Nephron progenitor cell (in vitro differentiated cells): ENCODE results near the gene PXN.

Experiments used
- DNase-seq: peaks from one replicate; pipeline ENCODE4 v3.0.0; 2021
- H3K27ac Mint-ChIP-seq: 2 replicates; pipeline ENCODE4 v1.8.0; 2021; ENCODE audit warnings: mild to moderate bottlenecking, moderate library complexity, mixed read lengths
- H3K27me3 Mint-ChIP-seq: 2 replicates; pipeline ENCODE4 v1.8.0; 2021; ENCODE audit warnings: mild to moderate bottlenecking, low read depth, mixed read lengths; ENCODE audit not compliant: poor library complexity
- H3K36me3 Mint-ChIP-seq: 2 replicates; pipeline ENCODE4 v1.8.0; 2021; ENCODE audit warnings: low read depth, mixed read lengths
- H3K4me1 Mint-ChIP-seq: 2 replicates; pipeline ENCODE4 v1.8.0; 2021; ENCODE audit warnings: mixed read lengths
- H3K4me3 Mint-ChIP-seq: 2 replicates; pipeline ENCODE4 v1.8.0; 2021; ENCODE audit warnings: mild to moderate bottlenecking, moderate library complexity, mixed read lengths
- H3K9me3 Mint-ChIP-seq: 2 replicates; pipeline ENCODE4 v1.8.0; 2021; ENCODE audit warnings: mild to moderate bottlenecking, moderate library complexity, mixed read lengths
- TF ChIP-seq, protein P1 (sequence below): fragments of 200-600 bp; sonication (generic); IDR thresholded peaks from 2 replicates; pipeline ENCODE4 v1.5.0; 2021; ENCODE audit warnings: antibody characterized with exemption

PXN gene

DNA sequence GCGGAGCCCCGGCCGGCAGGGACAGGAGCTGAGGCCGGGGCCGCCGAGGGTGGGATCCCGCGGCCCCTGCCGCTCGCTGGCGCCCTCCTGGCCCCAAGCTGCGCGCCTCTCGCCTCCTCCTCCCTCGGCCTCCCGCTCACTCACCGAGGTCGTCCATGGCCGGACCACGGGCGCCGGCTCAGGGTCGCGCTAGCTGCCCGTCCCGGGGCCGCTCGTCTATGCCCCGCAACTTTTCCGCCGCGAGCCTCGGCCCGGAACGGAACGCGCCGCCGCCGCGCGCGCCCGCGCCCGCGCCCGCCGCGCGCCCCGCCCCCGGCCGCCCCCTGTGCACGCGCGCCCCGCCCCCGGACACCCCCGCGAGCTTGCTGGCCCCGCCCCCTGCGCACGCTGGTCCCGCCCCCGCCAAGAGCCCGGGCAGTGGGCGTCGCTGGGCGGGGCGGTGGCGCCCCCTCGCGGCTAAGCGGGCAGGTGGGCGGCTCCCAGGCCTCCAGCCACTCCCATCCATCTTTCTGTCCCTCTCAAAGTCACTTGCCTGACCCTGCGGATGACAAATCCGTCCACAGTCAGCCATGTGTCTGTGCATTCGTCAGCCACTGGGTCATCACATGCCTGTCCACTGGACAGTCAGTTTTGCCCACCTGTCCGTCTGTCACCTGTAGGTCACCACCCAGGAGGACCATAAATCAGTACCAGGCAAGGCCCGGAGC, at the start of gene PXN:
TSS of gene PXN (minus strand) at position 258 of the 707 bp plus-strand sequence. CDS start at position 157, 101 bp downstream.
- H3K4me3 Mint-ChIP-seq = peak within 1 kb of the TSS; percentile 88
- H3K9me3 Mint-ChIP-seq = no peaks in the 10 kb centered on the region
- no peak within 1 kb of the TSS for H3K27ac Mint-ChIP-seq
- no peaks in the 10 kb centered on the region for H3K36me3 Mint-ChIP-seq
- no peaks in the 10 kb centered on the region for H3K27me3 Mint-ChIP-seq
- peak; percentile 94 for DNase-seq
- H3K4me1 Mint-ChIP-seq = peaks cover 63% of the 10 kb centered on the region
- TF ChIP-seq, protein P1, sequence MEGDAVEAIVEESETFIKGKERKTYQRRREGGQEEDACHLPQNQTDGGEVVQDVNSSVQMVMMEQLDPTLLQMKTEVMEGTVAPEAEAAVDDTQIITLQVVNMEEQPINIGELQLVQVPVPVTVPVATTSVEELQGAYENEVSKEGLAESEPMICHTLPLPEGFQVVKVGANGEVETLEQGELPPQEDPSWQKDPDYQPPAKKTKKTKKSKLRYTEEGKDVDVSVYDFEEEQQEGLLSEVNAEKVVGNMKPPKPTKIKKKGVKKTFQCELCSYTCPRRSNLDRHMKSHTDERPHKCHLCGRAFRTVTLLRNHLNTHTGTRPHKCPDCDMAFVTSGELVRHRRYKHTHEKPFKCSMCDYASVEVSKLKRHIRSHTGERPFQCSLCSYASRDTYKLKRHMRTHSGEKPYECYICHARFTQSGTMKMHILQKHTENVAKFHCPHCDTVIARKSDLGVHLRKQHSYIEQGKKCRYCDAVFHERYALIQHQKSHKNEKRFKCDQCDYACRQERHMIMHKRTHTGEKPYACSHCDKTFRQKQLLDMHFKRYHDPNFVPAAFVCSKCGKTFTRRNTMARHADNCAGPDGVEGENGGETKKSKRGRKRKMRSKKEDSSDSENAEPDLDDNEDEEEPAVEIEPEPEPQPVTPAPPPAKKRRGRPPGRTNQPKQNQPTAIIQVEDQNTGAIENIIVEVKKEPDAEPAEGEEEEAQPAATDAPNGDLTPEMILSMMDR = peak; percentile 66

DNA sequence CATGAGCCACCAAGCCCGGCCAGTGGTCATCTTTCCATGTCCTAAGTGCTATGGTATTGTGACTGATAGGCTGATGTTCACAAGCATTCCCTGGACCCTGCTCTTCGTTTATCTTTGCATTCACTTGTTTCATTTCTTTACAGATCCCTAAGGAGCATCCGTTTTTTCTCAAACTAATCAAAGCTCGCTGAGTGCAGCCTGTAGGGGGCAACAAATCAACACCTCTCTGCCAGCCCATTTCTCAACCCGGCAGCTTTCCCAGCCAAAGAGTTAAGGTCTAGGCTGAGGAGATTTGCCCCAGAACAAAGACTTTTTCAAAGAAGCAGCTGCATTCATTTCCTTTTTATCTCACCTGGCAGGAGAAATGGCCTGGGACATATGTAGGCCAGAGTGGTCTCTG, 48.7 kb upstream of the PXN start:
- DNase-seq = no peak
- peaks cover 8% of the 10 kb centered on the region for H3K27me3 Mint-ChIP-seq

DNA sequence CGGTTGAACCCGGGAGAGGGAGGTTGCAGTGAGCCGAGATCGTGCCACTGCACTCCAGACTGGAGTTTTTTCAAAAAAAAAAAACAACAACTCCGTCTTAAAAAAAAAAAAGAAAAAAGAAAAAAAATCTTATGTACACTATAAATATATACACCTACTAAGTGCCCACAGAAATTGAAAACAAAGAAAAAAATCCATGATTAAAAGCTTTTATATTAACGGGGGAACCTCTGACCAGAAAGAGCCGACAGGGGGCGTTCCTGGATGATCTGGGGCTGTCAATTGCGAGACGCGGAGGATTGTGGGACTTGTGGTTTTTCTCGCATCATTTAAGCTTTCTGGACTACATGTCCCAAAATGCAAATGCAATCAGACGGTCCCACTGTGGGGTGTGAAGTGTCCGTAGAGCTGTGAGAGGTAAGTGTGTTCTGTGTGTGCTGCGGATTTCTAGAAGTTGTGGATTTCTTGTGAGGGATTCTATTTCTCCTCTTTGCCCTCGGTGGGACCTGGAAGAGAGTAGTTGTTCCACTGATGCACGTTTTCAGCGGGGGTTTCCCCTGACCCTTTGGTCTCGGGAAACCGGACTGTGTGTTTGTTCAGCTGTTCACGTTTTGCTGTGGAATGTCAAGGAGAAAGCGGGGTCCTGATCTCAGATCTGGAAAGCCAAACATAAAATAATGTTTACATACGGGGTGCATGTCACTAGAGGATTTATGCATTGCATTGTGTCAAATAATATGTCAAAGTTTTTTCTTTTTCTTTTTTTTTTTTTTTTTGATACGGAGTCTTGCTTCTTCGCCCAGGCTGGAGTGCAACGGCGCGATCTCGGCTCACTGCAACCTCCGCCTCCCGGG, 36.7 kb upstream of the PXN start, which contains the start of gene SIRT4:
TSS of gene SIRT4 (plus strand) at position 360 of the 854 bp plus-strand sequence. CDS start 1,241 bp downstream, outside the sequence.
- peak; percentile 88 for DNase-seq
- Mint-ChIP-seq H3K4me1 (peaks cover 18% of the 10 kb centered on the region), H3K9me3 (no peaks in the 10 kb centered on the region), H3K36me3 (no peaks in the 10 kb centered on the region), H3K4me3 (peak within 1 kb of the TSS; percentile 94), H3K27me3 (peaks cover 4% of the 10 kb centered on the region), H3K27ac (peak within 1 kb of the TSS; percentile 96)
- TF ChIP-seq, protein P1 = peak; percentile 74

More for the DNA sequence above, 48.7 kb upstream of the PXN start:
- no peaks in the 10 kb centered on the region for H3K9me3 Mint-ChIP-seq
- no peaks in the 10 kb centered on the region for H3K36me3 Mint-ChIP-seq
- peaks cover 32% of the 10 kb centered on the region for H3K4me1 Mint-ChIP-seq
- TF ChIP-seq, protein P1 = no peak
- H3K27ac Mint-ChIP-seq = no peak overlapping the region
- no peak overlapping the region for H3K4me3 Mint-ChIP-seq

DNA sequence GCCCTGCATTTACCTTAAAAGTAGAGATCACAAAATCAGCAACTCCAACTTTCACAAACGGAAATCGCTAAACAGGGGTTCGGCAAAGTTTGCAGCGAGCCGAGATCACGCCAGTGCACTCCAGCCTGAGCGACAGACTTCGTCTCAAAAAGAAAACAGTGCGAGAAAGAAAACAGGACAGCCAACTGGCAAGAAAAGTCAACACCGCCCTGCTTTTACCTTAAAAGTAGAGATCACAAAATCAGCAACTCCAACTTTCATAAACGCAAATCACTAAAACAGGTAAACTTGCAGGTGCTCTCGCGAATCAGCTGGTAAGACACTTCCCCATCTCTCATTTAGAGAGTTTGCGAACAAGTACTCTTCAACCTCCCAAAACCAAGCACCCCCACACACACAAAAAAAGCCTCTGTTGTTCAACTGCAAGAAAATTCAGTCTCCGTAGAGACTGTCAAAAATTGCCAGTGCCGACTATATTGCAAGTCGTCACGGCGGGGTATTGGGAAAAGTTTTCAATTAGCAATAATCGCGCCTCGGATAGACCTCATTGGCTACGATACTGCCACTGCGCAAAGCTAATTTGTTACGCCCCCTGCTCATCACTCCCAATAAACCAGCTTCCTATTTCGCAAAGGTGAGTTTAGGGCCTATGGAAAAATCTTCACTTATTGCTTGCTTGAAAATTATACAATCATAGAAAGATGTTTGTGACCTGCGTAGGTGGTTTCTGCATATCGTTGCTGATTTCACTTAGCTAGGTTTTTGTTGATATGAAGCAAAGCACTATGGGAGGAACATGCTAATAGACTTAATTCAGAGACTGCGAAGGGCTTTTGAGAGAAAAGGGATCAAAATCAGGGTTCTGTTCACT, 27.4 kb upstream of the PXN start, which contains the start of gene RNU4-1:
TSS of gene RNU4-1 (minus strand) at position 577 of the 871 bp plus-strand sequence.
- H3K36me3 Mint-ChIP-seq = no peaks in the 10 kb centered on the region
- H3K27ac Mint-ChIP-seq = peak within 1 kb of the TSS; percentile 64
- H3K4me1 Mint-ChIP-seq = peaks cover 6% of the 10 kb centered on the region
- TF ChIP-seq, protein P1 = no peak
- H3K9me3 Mint-ChIP-seq = no peaks in the 10 kb centered on the region
- peaks cover 26% of the 10 kb centered on the region for H3K27me3 Mint-ChIP-seq
- H3K4me3 Mint-ChIP-seq = no peak within 1 kb of the TSS
- peak; percentile 69 for DNase-seq

DNA sequence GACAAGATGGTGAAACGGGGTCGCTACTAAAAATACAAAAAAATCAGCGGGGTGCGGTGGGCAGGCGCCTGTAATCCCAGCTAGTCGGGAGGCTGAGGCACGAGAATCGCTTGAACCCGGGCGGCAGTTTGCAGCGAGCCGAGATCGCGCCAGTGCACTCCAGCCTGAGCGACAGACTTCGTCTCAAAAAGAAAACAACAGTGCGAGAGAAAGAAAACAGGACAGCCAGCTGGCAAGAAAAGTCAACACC, 26.8 kb upstream of the PXN start:
- H3K4me1 Mint-ChIP-seq = peaks cover 10% of the 10 kb centered on the region
- H3K36me3 Mint-ChIP-seq = no peaks in the 10 kb centered on the region
- DNase-seq = no peak
- H3K9me3 Mint-ChIP-seq = no peaks in the 10 kb centered on the region
- no peak overlapping the region for H3K4me3 Mint-ChIP-seq
- TF ChIP-seq, protein P1 = no peak
- H3K27me3 Mint-ChIP-seq = peaks cover 29% of the 10 kb centered on the region
- no peak overlapping the region for H3K27ac Mint-ChIP-seq
